ENCODE data around the gene VPS25. TPM values are rescaled to one million over a fixed set of nuclear protein-coding genes. Genes with fewer than 3 reads are reported as not detected.
A peak's percentile ranks its signal among the peaks of the same experiment; 100 is the strongest.
"Not testable (repeated sequence)": the region's sequence is repeated elsewhere in the genome, so short reads cannot be mapped to it uniquely, and the experiment has no call there.

The VPS25 gene
- total RNA-seq, 1 donor from 2014 or later = 65.3 TPM

DNA sequence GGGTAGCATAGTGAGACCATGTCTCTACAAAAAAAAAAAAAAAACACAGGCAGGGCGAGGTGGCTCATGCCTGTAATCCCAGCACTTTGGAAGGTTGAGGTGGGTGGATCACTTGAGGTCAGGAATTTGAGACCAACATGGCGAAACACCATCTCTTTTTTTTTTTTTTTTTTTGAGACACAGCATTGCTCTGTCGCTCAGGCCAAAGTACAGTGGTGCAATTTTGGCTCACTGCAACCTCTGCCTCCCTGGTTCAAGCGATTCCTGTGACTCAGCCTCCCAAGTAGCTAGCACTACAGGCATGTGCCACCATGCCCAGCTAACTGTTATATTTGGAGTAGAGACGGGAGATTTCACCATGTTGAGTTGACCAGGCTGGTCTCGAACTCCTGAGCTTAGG, 7.1 kb upstream of the VPS25 start:
- no peak overlapping the region for H3K4me3 ChIP-seq (ENCODE audit: low read depth, low read length)
- TF ChIP-seq, protein P1, sequence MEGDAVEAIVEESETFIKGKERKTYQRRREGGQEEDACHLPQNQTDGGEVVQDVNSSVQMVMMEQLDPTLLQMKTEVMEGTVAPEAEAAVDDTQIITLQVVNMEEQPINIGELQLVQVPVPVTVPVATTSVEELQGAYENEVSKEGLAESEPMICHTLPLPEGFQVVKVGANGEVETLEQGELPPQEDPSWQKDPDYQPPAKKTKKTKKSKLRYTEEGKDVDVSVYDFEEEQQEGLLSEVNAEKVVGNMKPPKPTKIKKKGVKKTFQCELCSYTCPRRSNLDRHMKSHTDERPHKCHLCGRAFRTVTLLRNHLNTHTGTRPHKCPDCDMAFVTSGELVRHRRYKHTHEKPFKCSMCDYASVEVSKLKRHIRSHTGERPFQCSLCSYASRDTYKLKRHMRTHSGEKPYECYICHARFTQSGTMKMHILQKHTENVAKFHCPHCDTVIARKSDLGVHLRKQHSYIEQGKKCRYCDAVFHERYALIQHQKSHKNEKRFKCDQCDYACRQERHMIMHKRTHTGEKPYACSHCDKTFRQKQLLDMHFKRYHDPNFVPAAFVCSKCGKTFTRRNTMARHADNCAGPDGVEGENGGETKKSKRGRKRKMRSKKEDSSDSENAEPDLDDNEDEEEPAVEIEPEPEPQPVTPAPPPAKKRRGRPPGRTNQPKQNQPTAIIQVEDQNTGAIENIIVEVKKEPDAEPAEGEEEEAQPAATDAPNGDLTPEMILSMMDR (IDR thresholded peaks at IDR 0.05; ENCODE audit: insufficient read depth, low read length, severe bottlenecking) = no peak
- H3K36me3 ChIP-seq (ENCODE audit: control insufficient read depth, insufficient read depth, low read length) = no peaks in the 10 kb centered on the region
- FAIRE-seq (peak; percentile 28), DNase-seq (ENCODE audit: low read depth) (peak; percentile 68)
- peaks cover 8% of the 10 kb centered on the region for H3K27me3 ChIP-seq (ENCODE audit: control insufficient read depth, insufficient read depth, low read length)

DNA sequence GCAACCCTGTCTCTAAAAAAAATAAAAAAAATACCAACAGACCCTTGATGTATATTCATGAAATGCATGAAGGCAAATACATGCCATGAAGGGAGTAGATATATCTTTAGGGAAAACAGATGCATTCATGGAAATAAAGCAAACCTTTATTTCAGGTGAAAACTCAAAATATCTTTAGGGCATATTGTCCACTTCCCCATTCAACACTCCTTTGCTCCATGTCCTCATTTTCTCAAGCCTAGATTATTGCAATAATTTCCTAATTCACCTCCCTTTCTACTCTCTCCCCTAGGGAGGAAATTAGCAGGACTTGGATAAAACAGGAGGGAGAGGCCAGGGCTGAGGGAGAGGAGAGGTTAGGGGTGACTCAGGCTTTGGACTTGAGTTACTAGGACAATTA, 5.7 kb upstream of the VPS25 start:
- DNase-seq (ENCODE audit: low read depth) = no peak
- TF ChIP-seq, protein P1 (IDR thresholded peaks at IDR 0.05; ENCODE audit: insufficient read depth, low read length, severe bottlenecking) = no peak
- no peaks in the 10 kb centered on the region for H3K27me3 ChIP-seq (ENCODE audit: control insufficient read depth, insufficient read depth, low read length)
- no peak overlapping the region for H3K4me3 ChIP-seq (ENCODE audit: low read depth, low read length)
- no peak for FAIRE-seq
- H3K36me3 ChIP-seq (ENCODE audit: control insufficient read depth, insufficient read depth, low read length) = no peaks in the 10 kb centered on the region

DNA sequence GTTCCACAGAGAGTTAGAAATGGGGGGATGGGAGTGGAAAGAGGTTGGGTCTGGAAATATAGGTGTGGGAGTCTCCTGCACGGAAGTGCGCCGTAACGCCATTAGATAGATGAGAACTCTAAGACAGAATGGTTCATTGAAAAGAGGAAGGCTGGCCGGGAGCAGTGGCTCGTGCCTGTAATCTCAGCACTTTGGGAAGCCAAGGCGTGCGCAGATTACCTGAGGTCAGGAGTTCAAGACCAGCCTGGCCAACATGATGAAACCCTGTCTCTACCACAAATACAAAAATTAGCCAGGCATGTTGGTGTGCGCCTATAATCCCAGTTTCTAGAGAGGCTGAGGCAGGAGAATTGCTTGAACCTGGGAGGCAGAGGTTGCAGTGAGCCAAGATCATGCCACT, 5.2 kb upstream of the VPS25 start:
- H3K36me3 ChIP-seq (ENCODE audit: control insufficient read depth, insufficient read depth, low read length); DNase-seq (ENCODE audit: low read depth); FAIRE-seq; H3K4me3 ChIP-seq (ENCODE audit: low read depth, low read length); H3K27me3 ChIP-seq (ENCODE audit: control insufficient read depth, insufficient read depth, low read length): not testable (repeated sequence)

DNA sequence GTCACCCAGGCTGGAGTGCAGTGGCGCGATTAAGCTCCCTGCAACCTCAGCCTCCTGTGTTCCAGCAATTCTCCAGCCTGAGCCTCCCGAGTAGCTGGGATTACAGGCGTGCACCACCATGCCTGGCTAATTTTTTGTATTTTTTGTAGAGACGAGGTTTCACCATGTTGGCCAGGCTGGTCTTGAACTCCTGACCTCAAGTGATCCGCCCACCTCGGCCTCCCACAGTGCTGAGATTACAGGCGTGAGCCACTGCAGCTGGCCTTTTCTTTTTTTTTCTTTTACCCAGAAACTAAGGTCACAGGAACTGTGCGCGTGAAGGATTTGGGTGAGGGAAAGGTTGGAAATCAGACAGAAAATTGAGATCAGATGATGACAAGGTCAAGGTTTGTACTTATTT, 3.3 kb upstream of the VPS25 start:
- DNase-seq (ENCODE audit: low read depth); H3K4me3 ChIP-seq (ENCODE audit: low read depth, low read length); FAIRE-seq: not testable (repeated sequence)

DNA sequence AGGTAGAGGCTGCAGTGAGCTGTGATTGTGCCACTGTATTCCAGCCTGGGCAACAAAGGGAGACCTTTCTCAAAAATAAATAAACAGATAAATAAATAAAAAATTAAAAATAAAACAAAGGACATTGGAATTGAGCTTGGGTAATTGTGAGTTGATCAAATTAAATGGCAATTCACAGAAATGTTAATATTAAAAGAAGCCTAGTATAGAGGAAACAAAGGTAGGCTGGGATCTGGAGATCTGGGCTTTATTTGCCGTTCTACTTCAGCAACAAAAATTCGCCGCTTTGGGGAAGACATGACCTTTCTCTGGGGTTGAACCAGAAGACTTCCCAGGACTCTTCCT, 332 bp upstream of the VPS25 start:
- TF ChIP-seq, protein P1 (IDR thresholded peaks at IDR 0.05; ENCODE audit: insufficient read depth, low read length, severe bottlenecking) = no peak
- peak overlapping the region; percentile 72 for H3K4me3 ChIP-seq (ENCODE audit: low read depth, low read length)
- no peak for FAIRE-seq
- no peaks in the 10 kb centered on the region for H3K27me3 ChIP-seq (ENCODE audit: control insufficient read depth, insufficient read depth, low read length)
- H3K36me3 ChIP-seq (ENCODE audit: control insufficient read depth, insufficient read depth, low read length) = peaks cover 8% of the 10 kb centered on the region
- DNase-seq (ENCODE audit: low read depth) = no peak

More for the DNA sequence above, 3.3 kb upstream of the VPS25 start:
- not testable (repeated sequence) for H3K36me3 ChIP-seq (ENCODE audit: control insufficient read depth, insufficient read depth, low read length); H3K27me3 ChIP-seq (ENCODE audit: control insufficient read depth, insufficient read depth, low read length)

DNA sequence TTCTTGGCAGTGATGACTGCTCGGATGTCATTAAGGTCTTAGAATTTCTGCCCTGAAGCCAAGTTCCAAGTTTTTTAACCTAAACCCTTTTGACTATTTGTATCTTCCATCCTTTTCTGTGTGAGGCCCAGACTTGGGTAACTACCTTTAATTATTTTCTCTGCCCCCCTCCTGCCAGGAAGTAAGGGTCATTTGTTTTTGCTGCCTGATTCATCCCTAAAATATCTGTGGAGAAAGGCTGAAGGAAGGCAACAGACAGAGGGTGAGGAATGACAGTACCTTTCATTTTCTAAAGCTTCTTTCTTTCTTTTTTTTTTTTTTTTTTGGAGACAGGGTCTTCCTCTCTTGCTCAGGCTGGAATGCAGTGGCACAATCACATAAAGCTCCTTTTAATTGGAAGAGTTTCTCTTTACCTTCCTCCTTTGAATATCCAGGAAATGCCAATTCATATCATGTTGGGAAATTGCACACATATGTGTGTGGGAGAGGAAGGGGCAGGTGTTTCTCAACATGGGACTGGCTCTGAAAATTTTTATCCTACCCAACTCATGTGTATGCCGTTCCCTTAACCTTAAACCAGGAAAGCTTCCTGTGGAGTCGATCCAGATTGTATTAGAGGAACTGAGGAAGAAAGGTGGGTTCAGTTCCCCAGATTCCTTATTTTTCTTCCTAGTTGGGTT, 957 bp downstream of the VPS25 start:
- Histone ChIP-seq H3K4me3 (ENCODE audit: low read depth, low read length) (peak overlapping the region; percentile 72), H3K27me3 (ENCODE audit: control insufficient read depth, insufficient read depth, low read length) (no peaks in the 10 kb centered on the region), H3K36me3 (ENCODE audit: control insufficient read depth, insufficient read depth, low read length) (peaks cover 14% of the 10 kb centered on the region)
- FAIRE-seq = no peak
- TF ChIP-seq, protein P1 (IDR thresholded peaks at IDR 0.05; ENCODE audit: insufficient read depth, low read length, severe bottlenecking) = no peak
- peak; percentile 51 for DNase-seq (ENCODE audit: low read depth)

DNA sequence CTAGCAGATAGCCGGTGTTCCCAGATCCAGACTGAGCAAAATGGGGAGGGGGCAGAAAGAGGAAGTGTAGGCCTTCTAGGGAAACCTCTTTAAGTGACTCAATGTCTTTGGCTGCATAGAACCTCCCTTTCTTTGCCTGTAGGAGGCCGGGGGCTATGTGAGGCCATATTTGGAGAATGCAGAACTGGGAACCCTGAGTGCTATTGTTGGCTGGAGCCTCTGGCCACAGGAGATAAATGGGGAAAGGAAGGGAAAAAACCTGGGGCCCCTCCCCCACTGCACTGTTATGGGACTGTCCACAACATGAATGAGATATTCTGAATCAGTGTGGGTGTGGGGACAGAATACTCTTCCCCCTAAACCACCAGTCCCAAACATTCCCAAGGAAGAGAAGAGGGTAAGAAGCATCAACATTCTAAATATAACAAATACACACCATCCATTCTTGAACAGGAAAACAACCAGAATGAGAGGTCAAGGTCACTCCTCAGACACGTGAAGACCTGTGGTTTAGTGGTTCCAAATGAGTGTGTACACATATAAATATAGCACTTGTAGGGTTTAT, 2.4 kb downstream of the VPS25 start:
- no peak overlapping the region for H3K4me3 ChIP-seq (ENCODE audit: low read depth, low read length)
- no peaks in the 10 kb centered on the region for H3K27me3 ChIP-seq (ENCODE audit: control insufficient read depth, insufficient read depth, low read length)
- H3K36me3 ChIP-seq (ENCODE audit: control insufficient read depth, insufficient read depth, low read length) = peaks cover 14% of the 10 kb centered on the region
- FAIRE-seq = no peak
- DNase-seq (ENCODE audit: low read depth) = no peak
- TF ChIP-seq, protein P1 (IDR thresholded peaks at IDR 0.05; ENCODE audit: insufficient read depth, low read length, severe bottlenecking) = no peak
